Stimulated activated CD4-positive, alpha-beta T cell treated with anti-CD3 and anti-CD28 coated beads, Interleukin-4, amount 100 ng/mL, for 48 hours (primary cell): ENCODE measurements around the gene GNG11.
"Not testable (repeated sequence)": the region's sequence is repeated elsewhere in the genome, so short reads cannot be mapped to it uniquely, and the experiment has no call there.

Experiments used
- DNase-seq, 2 donors: peaks; one replicate each; pipeline ENCODE4 v3.0.0-alpha.2; 2020; ENCODE audit warnings: low read depth in 2 of 2

The GNG11 gene

DNA sequence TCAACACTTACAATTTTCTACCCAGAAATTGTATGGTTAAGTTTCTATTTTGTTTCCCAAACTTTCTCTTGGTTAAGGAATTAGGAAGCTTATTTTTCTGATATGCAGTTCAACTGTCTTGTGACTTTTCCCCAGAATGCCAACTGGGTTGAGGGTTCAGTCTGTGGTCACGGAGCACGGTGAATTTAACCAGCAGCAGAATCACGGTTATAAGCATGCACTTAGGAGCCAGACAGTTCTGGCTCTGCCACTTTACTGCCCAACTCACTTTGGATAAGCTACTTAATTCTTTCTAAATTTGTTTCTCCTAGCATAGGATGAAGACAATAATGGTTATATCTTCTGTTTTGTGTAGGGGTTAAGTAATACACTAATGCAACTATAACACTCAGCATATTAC is 10.3 kb upstream of the GNG11 start:
- DNase-seq: not testable (repeated sequence)

GRCh38 chr7:93911661-93912060 is 9.9 kb upstream of the GNG11 start:
- not testable (repeated sequence) for DNase-seq

DNA sequence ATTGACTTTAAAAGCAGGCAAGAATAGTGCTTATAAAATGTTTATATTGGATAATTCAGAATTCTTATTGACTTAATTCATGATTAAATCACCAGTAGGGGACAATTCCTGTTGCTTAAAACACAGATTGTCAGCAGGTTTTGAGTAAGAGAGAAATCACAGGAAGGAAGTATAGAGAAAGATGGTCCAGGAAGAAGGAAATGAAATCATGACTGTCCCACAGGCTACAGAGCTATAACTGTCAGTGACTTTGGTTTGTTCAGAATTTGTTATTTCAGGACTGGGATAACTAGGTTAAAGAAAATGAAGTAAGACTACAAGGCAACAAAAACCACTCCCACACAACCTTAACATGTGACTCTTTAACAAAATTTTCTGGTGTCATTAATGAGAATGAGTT is 8.3 kb upstream of the GNG11 start:
- DNase-seq: no peak

- DNase-seq: no peak
These were observed 6.9 kb upstream of the GNG11 start for GRCh38 chr7:93914581-93915066.

DNA sequence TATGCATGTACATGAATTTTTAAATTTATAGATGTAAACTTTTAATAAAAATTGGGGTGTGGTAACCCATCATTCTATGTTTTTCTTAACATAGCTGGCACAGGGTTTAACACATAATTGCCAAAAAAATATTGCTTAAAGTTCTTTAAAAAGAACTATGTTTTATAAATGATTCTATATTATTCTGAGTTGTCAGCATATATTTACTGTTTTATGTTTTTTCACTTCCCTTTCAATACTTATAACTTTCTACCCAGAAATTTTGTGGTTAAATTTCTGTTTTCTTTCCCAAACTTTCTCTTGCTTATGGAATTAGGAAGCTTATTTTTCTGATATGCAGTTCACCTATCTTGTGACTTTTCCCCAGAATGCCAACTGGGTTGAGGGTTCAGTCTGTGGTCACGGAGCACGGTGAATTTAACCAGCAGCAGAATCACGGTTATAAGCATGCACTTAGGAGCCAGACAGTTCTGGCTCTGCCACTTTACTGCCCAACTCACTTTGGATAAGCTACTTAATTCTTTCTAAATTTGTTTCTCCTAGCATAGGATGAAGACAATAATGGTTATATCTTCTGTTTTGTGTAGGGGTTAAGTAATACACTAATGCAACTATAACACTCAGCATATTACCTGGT is 6.2 kb upstream of the GNG11 start:
- not testable (repeated sequence) for DNase-seq

DNA sequence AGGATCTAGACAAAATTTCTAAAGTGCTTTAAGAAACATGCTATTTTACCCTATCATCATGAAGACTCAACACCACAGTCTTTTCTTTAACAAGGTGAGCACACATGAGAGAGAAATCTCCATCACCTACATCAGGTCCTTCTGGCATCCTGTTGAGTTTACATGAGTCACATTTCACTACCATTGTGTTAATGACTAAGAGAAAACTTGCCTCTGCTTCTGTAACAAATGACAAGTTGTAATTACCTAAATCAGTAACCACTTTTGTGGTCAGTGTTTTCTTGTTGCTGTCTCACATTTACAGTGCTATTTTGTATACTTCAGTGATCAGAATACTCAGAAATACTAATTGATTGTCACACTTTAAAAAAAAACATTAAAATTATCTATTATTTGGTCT is 5.6 kb upstream of the GNG11 start:
- DNase-seq: not testable (repeated sequence)

DNA sequence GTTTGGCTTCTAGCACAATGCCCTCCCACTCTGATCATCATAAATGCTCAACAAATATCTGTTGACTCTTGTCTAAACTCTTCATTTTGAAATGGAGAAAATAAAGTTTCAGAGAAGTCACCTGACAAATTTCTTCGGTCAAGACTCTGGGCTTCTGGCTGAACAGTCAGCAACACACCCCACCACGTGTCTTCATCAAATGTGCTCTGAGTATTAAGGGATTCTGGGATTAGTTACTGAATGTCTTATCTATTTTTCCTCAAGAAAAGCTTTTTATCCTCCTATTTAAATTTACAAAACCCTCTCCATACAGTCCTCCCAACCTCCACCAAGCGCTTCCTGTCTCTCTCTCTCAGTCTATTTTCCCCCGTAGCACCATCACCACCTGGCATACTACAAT is 5.2 kb upstream of the GNG11 start:
- not testable (repeated sequence) for DNase-seq

- no peak for DNase-seq
These were observed 896 bp upstream of the GNG11 start for GRCh38 chr7:93920496-93921182.

GRCh38 chr7:93921186-93921585 is 349 bp upstream of the GNG11 start:
- no peak for DNase-seq

GRCh38 chr7:93923296-93923695 is 1.8 kb downstream of the GNG11 start:
- no peak for DNase-seq

- DNase-seq: no peak
These were observed 2.4 kb downstream of the GNG11 start for GRCh38 chr7:93923942-93924341.

DNA sequence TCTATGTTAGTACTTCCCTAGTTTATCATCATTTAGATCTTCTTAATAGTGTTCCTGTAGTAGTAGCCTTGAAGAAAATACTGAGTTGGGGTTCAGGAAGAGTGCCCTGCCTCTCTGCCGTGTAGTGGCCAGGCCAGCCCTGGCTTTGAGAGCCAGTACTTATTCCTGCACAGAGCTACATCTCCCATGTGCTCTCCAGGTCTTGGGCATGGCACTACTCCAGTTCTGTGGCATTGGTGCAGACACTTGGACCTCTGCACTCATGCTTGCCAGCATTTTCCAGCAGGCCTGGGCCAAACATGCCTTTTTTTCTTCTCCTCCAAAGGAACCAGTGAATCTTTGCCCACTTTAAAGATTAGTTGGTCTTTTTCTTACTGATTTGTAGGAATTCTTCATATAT is 5.3 kb downstream of the GNG11 start:
- DNase-seq: no peak

DNA sequence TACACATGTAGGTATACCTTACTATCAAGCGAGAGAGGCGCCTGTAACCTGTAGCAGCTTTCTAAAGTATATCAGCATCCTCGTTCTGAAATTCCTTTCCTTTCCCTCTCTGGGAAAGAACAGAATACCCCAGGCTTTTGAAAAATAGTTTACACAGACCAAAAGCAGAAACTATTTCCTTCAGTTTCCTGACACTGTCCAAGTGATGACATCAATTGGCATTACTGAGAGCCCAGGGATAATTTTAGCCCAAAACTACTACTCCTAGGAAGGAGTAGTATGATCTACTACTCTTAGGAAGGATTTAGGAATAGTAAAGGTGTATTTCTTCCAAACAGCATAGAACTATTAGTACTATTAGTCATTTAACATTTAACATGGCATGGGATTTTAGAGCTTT is 6.0 kb downstream of the GNG11 start:
- DNase-seq: no peak

GRCh38 chr7:93931655-93932054 is 10.1 kb downstream of the GNG11 start:
- DNase-seq: no peak

DNA sequence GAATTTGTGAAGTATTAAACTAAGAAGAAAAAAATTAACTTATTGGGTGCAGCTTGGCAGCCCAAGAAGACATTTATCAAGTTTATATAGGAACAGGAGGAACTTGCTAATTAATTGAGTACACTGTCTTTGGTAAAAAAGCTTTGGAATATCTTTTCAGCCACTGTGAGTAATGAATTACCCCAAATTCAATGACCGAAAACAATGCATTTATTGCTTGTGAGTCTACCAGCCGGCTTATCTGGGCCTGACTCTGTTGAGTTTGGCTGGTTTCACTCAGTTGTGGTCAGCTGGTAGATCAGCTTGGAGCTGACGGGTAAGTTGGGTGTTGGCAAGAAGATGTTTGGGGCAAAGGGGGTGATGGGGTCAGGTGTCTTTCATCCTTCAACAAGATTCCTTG is 11.6 kb downstream of the GNG11 start:
- no peak for DNase-seq

- DNase-seq: no peak
These were observed 13.6 kb downstream of the GNG11 start for GRCh38 chr7:93935102-93935501.

- DNase-seq: no peak
These were observed 16.3 kb downstream of the GNG11 start for GRCh38 chr7:93937818-93938217.

DNA sequence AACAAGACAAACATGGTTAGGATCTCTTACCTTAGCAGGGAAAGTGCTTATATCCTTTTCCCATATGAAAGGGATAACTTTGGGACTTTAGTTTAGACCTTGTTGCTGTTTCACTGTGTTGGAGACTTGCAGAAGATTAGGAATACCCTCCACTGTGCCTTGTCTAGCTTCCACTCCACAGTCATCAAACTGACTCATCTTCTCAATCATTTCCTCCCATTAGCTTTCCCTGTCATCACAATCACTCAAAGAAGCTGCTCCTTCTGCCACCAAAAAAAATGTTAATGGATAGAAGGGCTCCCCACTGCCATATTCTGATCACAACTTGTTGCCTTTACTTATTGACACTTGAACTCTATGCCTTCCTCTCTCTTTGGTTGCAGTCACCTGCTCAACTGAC is 16.8 kb downstream of the GNG11 start:
- no peak for DNase-seq

GRCh38 chr7:93941945-93942344 is 20.4 kb downstream of the GNG11 start:
- DNase-seq: no peak

DNA sequence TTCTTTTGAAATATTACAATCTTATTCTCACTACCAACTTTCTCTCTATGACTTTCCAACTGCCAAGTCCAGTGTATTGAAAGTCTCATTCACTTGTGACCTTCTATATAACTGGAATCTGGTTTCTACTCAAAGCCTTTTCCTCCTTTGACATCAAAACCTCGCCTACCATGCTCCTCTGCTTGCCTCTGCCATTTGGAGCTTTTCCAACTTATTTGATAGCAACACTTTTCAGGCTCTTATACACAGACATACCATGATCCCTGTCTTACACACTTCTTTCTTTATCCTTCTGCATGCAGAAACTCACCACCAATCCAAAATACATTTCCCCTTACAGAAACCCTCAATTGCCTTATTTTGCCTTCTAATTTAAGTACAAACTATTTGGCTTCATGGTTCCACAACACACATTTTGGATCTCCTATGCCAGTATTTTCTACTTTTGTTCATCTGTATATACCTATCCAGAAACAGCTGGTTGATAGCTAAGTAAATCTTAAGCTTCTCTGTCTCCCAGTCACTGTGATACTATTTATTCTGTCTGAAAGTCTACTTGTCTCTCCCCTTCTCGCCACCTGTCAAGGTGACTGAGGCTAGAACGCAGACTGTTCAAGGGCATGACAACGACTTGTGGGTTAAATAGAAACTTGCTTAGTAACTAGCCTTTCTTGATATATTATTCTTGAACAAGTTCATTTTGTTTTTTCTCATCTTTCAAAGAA is 22.4 kb downstream of the GNG11 start:
- no peak for DNase-seq

DNA sequence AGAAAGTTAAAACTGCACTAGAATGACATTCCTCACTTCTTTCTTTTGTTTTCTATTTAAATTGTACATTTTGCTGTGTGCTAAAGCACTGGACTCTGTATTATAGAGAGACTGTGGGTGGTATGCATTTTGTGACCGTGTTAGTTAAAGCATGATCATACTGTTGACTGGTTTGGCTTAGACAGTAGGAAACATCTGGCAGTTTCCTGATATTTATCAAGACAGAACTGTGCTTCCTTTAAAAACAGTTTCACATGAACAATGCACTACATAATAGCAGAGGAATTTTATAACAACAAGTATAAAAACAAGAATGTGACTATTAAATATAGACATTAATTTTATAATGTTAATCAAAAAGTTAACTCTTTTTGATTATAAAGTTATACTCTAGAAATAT is 23.1 kb downstream of the GNG11 start:
- no peak for DNase-seq

GRCh38 chr7:93945083-93945482 is 23.5 kb downstream of the GNG11 start:
- no peak for DNase-seq
